GM18951 (cell line): ENCODE measurements around the gene TYW1.
A peak's percentile ranks its signal among the peaks of the same experiment; 100 is the strongest.
"Not testable (repeated sequence)": the region's sequence is repeated elsewhere in the genome, so short reads cannot be mapped to it uniquely, and the experiment has no call there.

Source experiments
- POLR2A ChIP-seq: IDR thresholded peaks from 4 replicates; pipeline ENCODE4 v1.6.1; 2011; ENCODE audit warnings: mild to moderate bottlenecking; ENCODE audit not compliant: insufficient read length, insufficient read depth; ENCODE audit errors: extremely low read depth
- in situ Hi-C: fragments of 300-500 bp; cut with MboI; formaldehyde crosslinking; loops from one replicate; pipeline ENCODE4 v1.12.0; 2022; ENCODE audit warnings: low sequenced_read_pairs, mixed read lengths, inconsistent platforms; ENCODE audit not compliant: unreplicated experiment

TYW1 gene

GRCh38 chr7:66996444-66997191, at the start of gene TYW1:
TYW1 (plus strand) TSS chr7:66996833; CDS start chr7:66996979, 146 bp downstream.
- peak; percentile 81 for TF ChIP-seq POLR2A
- in situ Hi-C loops = not testable (repeated sequence)

- in situ Hi-C loops = no loop called here
- no peak for TF ChIP-seq POLR2A
Observed at GRCh38 chr7:66948480-66949109, 48.0 kb upstream of the TYW1 start.

GRCh38 chr7:66950311-66950710, 46.3 kb upstream of the TYW1 start:
- in situ Hi-C loops = no loop called here
- no peak for TF ChIP-seq POLR2A

- in situ Hi-C loops = no loop called here
Observed at GRCh38 chr7:66950763-66951162, 45.9 kb upstream of the TYW1 start.

GRCh38 chr7:66952343-66953043, 44.1 kb upstream of the TYW1 start:
- TF ChIP-seq POLR2A = no peak
- in situ Hi-C loops = no loop called here

More at GRCh38 chr7:66950763-66951162, 45.9 kb upstream of the TYW1 start:
- TF ChIP-seq POLR2A = no peak

GRCh38 chr7:66953044-66953427, 43.6 kb upstream of the TYW1 start:
- no peak for TF ChIP-seq POLR2A
- in situ Hi-C loops = no loop called here

- no peak for TF ChIP-seq POLR2A
- in situ Hi-C loops = no loop called here
Observed at GRCh38 chr7:66957595-66958290, 38.9 kb upstream of the TYW1 start.

GRCh38 chr7:66958538-66959350, 37.9 kb upstream of the TYW1 start:
- TF ChIP-seq POLR2A = no peak
- in situ Hi-C loops = no loop called here

GRCh38 chr7:66960192-66960591, 36.4 kb upstream of the TYW1 start:
- TF ChIP-seq POLR2A = no peak
- in situ Hi-C loops = no loop called here

- in situ Hi-C loops = no loop called here
- no peak for TF ChIP-seq POLR2A
Observed at GRCh38 chr7:66961096-66961495, 35.5 kb upstream of the TYW1 start.

- in situ Hi-C loops = no loop called here
- TF ChIP-seq POLR2A = no peak
Observed at GRCh38 chr7:66964411-66964810, 32.2 kb upstream of the TYW1 start.

- TF ChIP-seq POLR2A = no peak
- in situ Hi-C loops = no loop called here
Observed at GRCh38 chr7:66967029-66967428, 29.6 kb upstream of the TYW1 start.

GRCh38 chr7:66969001-66969400, 27.6 kb upstream of the TYW1 start:
- in situ Hi-C loops = not testable (repeated sequence)
